Central memory CD4-positive, alpha-beta T cell (primary cell): ENCODE results near the gene DEPP1.
"Not testable (repeated sequence)": the region's sequence is repeated elsewhere in the genome, so short reads cannot be mapped to it uniquely, and the experiment has no call there.

Source experiments
- DNase-seq: peaks from one replicate; pipeline ENCODE4 v3.0.0; 2022
- total RNA-seq, 3 experiments: gene quantifications; one replicate each; lab custom pipeline; 2026; lab: John Stamatoyannopoulos, UW

The DEPP1 gene
- 0 to 0.19 (median 0) reads per million in 3 experiments for total RNA-seq

- no peak for DNase-seq
Measured at GRCh38 chr10:44978570-44979280, at the start of gene DEPP1. TSS of gene DEPP1 (minus strand) at chr10:44978809. CDS start at chr10:44978030, 779 bp downstream.

GRCh38 chr10:45023426-45023825, 44.8 kb upstream of the DEPP1 start:
- no peak for DNase-seq

GRCh38 chr10:45015590-45015989, 37.0 kb upstream of the DEPP1 start:
- no peak for DNase-seq

- DNase-seq: not testable (repeated sequence)
Measured at GRCh38 chr10:45014557-45014956, 35.9 kb upstream of the DEPP1 start.

- DNase-seq: peak; percentile 48
Measured at GRCh38 chr10:45008524-45009161, 30.0 kb upstream of the DEPP1 start.

- no peak for DNase-seq
Measured at GRCh38 chr10:45006276-45007030, 27.8 kb upstream of the DEPP1 start.

- DNase-seq: no peak
Measured at GRCh38 chr10:45005284-45005683, 26.7 kb upstream of the DEPP1 start.

- DNase-seq: no peak
Measured at GRCh38 chr10:45004661-45005060, 26.1 kb upstream of the DEPP1 start.

- DNase-seq: no peak
Measured at GRCh38 chr10:45003432-45004000, 24.9 kb upstream of the DEPP1 start.

GRCh38 chr10:45001381-45002148, 23.0 kb upstream of the DEPP1 start:
- peak; percentile 29 for DNase-seq

GRCh38 chr10:45000752-45001380, 22.3 kb upstream of the DEPP1 start, which contains the start of gene ZNF22:
TSS of gene ZNF22 (plus strand) at chr10:45000923. CDS start at chr10:45003369, 2,446 bp downstream.
- peak; percentile 45 for DNase-seq

GRCh38 chr10:45000138-45000751, 21.6 kb upstream of the DEPP1 start:
- no peak for DNase-seq

- DNase-seq: no peak
Measured at GRCh38 chr10:44998146-44998631, 19.6 kb upstream of the DEPP1 start.

- no peak for DNase-seq
Measured at GRCh38 chr10:44997105-44997748, 18.6 kb upstream of the DEPP1 start.

GRCh38 chr10:44995914-44996669, 17.5 kb upstream of the DEPP1 start:
- no peak for DNase-seq

- no peak for DNase-seq
Measured at GRCh38 chr10:44995581-44995913, 16.9 kb upstream of the DEPP1 start.

GRCh38 chr10:44994752-44995530, 16.3 kb upstream of the DEPP1 start:
- no peak for DNase-seq

GRCh38 chr10:44993922-44994751, 15.5 kb upstream of the DEPP1 start:
- no peak for DNase-seq
